ENCODE measurements around the gene RGL1. TPM values are rescaled to one million over a fixed set of nuclear protein-coding genes. Genes with fewer than 3 reads are reported as not detected.

Gene RGL1
- total and polyA plus RNA-seq, 3 donors from 2014 or later, result 34.3 to 58.2 (median 41.5) TPM

- Histone ChIP-seq H3K9me3 (no peaks in the 10 kb centered on the region), H3K27me3 (no peaks in the 10 kb centered on the region), H3K4me3 (no peak overlapping the region), H3K36me3 (ENCODE audit: low read depth, missing control alignments) (no peaks in the 10 kb centered on the region), H3K4me1 (peaks cover 80% of the 10 kb centered on the region), H3K27ac (peak overlapping the region; percentile 6 to 73)
- no peak for DNase-seq
- no peak for TF ChIP-seq POLR2A (IDR thresholded peaks at IDR 0.05)
- no peak for TF ChIP-seq CTCF (IDR thresholded peaks at IDR 0.05)
- 94 to 97% methylated on average over 1 of the region's 1 CpG for whole genome bisulfite sequencing, 2 donors
- intact Hi-C loops (cut with DNase I; ENCODE audit: low total_unique reads), result no loop called here
Observed at GRCh38 chr1:183819059-183819458, 14.1 kb downstream of the RGL1 start.

GRCh38 chr1:183821309-183821888 is 16.5 kb downstream of the RGL1 start:
- WGBS, 2 donors, result 50 to 63% methylated on average over 1 of the region's 1 CpG
- Histone ChIP-seq H3K36me3 (ENCODE audit: low read depth, missing control alignments) (no peaks in the 10 kb centered on the region), H3K9me3 (no peaks in the 10 kb centered on the region), H3K4me1 (peaks cover 75% of the 10 kb centered on the region), H3K27me3 (no peaks in the 10 kb centered on the region), H3K27ac (peak overlapping the region; percentile 48 to 72), H3K4me3 (no peak overlapping the region)
- DNase-seq, result no peak
- TF ChIP-seq CTCF (IDR thresholded peaks at IDR 0.05) (no peak), POLR2A (IDR thresholded peaks at IDR 0.05) (no peak)
- intact Hi-C loops (cut with DNase I; ENCODE audit: low total_unique reads), result no loop called here

GRCh38 chr1:183821889-183822611 is 17.1 kb downstream of the RGL1 start:
- no peaks in the 10 kb centered on the region for H3K27me3 ChIP-seq
- intact Hi-C loops (cut with DNase I; ENCODE audit: low total_unique reads), result no loop called here
- TF ChIP-seq POLR2A (IDR thresholded peaks at IDR 0.05) (no peak), CTCF (IDR thresholded peaks at IDR 0.05) (no peak)
- H3K9me3 ChIP-seq, result no peaks in the 10 kb centered on the region
- peak; percentile 76 for DNase-seq
- H3K36me3 ChIP-seq (ENCODE audit: low read depth, missing control alignments), result no peaks in the 10 kb centered on the region
- 23 to 55% methylated on average over 3 of the region's 3 CpGs for WGBS, 2 donors
- H3K27ac ChIP-seq, result peak overlapping the region; percentile 48 to 72
- no peak overlapping the region for H3K4me3 ChIP-seq
- peaks cover 72% of the 10 kb centered on the region for H3K4me1 ChIP-seq

- no peak overlapping the region for H3K4me3 ChIP-seq
- H3K36me3 ChIP-seq (ENCODE audit: low read depth, missing control alignments), result no peaks in the 10 kb centered on the region
- H3K27me3 ChIP-seq, result no peaks in the 10 kb centered on the region
- TF ChIP-seq CTCF (IDR thresholded peaks at IDR 0.05), result no peak
- no peak for TF ChIP-seq POLR2A (IDR thresholded peaks at IDR 0.05)
- DNase-seq, result no peak
- WGBS, 2 donors, result 83 to 86% methylated on average over 1 of the region's 1 CpG
- no peak overlapping the region for H3K27ac ChIP-seq
- H3K9me3 ChIP-seq, result no peaks in the 10 kb centered on the region
- intact Hi-C loops (cut with DNase I; ENCODE audit: low total_unique reads), result no loop called here
- peaks cover 57% of the 10 kb centered on the region for H3K4me1 ChIP-seq
Observed at GRCh38 chr1:183824291-183824690, 19.4 kb downstream of the RGL1 start.

GRCh38 chr1:183827801-183828200 is 22.9 kb downstream of the RGL1 start:
- no peak overlapping the region for H3K4me3 ChIP-seq
- H3K27me3 ChIP-seq, result no peaks in the 10 kb centered on the region
- no peak for DNase-seq
- no peaks in the 10 kb centered on the region for H3K9me3 ChIP-seq
- peak overlapping the region in 1 of 2 donors; percentile 25 for H3K27ac ChIP-seq
- intact Hi-C loops (cut with DNase I; ENCODE audit: low total_unique reads), result no loop called here
- H3K4me1 ChIP-seq, result peaks cover 26% of the 10 kb centered on the region
- TF ChIP-seq CTCF (IDR thresholded peaks at IDR 0.05), result no peak
- TF ChIP-seq POLR2A (IDR thresholded peaks at IDR 0.05), result no peak
- H3K36me3 ChIP-seq (ENCODE audit: low read depth, missing control alignments), result no peaks in the 10 kb centered on the region
